HEK293 (cell line): ENCODE measurements around the gene TLCD2.

Source experiments
- ZFP3 ChIP-seq: fragments of 450-650 bp; formaldehyde crosslinking; IDR thresholded peaks from 2 replicates; pipeline ENCODE4 v1.5.1; 2016; ENCODE audit warnings: low read depth, missing biosample characterization, missing genetic modification characterization
- ZNF114 ChIP-seq: fragments of 450-650 bp; formaldehyde crosslinking; IDR thresholded peaks from 2 replicates; pipeline ENCODE4 v1.5.0; 2017; ENCODE audit warnings: missing biosample characterization, missing genetic modification characterization
- ZNF18 ChIP-seq: fragments of 450-650 bp; formaldehyde crosslinking; IDR thresholded peaks from 2 replicates; pipeline ENCODE4 v1.5.1; 2016; ENCODE audit warnings: missing biosample characterization, missing genetic modification characterization
- ZNF24 ChIP-seq: fragments of 450-650 bp; formaldehyde crosslinking; IDR thresholded peaks from 2 replicates; pipeline ENCODE4 v1.5.1; 2016; ENCODE audit warnings: missing biosample characterization, missing genetic modification characterization
- ZNF398 ChIP-seq: fragments of 450-650 bp; formaldehyde crosslinking; IDR thresholded peaks from 2 replicates; pipeline ENCODE4 v1.5.1; 2017; ENCODE audit warnings: missing biosample characterization, missing genetic modification characterization
- ZNF544 ChIP-seq: fragments of 450-650 bp; formaldehyde crosslinking; IDR thresholded peaks from 2 replicates; pipeline ENCODE4 v1.5.0; 2017; ENCODE audit warnings: missing biosample characterization, missing genetic modification characterization
- ZNF610 ChIP-seq: fragments of 450-650 bp; formaldehyde crosslinking; IDR thresholded peaks from 2 replicates; pipeline ENCODE4 v1.5.1; 2016; ENCODE audit warnings: missing biosample characterization, missing genetic modification characterization, borderline replicate concordance
- ZNF747 ChIP-seq: fragments of 450-650 bp; formaldehyde crosslinking; IDR thresholded peaks from 2 replicates; pipeline ENCODE4 v1.5.1; 2016; ENCODE audit warnings: missing biosample characterization, missing genetic modification characterization
- ZNF792 ChIP-seq: fragments of 450-650 bp; formaldehyde crosslinking; IDR thresholded peaks from 2 replicates; pipeline ENCODE4 v1.5.1; 2016; ENCODE audit warnings: missing biosample characterization, missing genetic modification characterization
- TF ChIP-seq, protein P1 (sequence below): fragments of 450-650 bp; formaldehyde crosslinking; IDR thresholded peaks from 2 replicates; pipeline ENCODE4 v1.5.1; 2016; ENCODE audit warnings: missing biosample characterization, missing genetic modification characterization
- TF ChIP-seq, protein P2 (sequence below): fragments of 450-650 bp; formaldehyde crosslinking; IDR thresholded peaks from 2 replicates; pipeline ENCODE4 v1.5.1; 2016; ENCODE audit warnings: missing biosample characterization, missing genetic modification characterization, low read depth

DNA sequence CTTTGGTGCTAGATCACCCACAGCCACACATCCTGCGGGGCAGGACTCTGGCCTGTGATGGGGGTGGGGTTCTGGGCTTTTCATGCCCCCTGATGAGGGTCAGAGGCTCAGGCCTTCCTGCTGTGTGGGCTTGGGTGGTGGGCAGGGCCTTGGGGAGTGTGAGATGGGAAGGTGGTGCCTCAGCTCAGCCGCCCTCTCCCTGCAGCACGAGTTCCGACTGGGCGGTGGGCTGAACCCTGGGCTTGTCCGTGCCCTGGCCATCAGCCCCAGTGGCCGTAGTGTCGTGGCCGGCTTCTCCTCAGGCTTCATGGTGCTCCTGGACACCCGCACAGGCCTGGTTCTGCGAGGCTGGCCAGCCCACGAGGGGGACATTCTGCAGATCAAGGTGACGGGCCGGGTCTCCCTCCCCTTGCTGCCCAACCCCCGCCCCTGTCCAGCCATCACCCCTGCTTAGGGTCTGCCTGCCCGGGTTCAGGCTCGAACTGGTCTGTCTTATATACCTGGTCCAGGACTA, 25.7 kb upstream of the TLCD2 start:
- TF ChIP-seq ZNF114 (no peak), ZFP3 (tag by site-specific recombination) (no peak), ZNF398 (no peak), ZNF792 (tag by site-specific recombination) (no peak), ZNF610 (tag by site-specific recombination) (no peak), ZNF747 (no peak), ZNF24 (no peak), ZNF18 (tag by site-specific recombination) (no peak), ZNF544 (tag by site-specific recombination) (no peak)
- TF ChIP-seq, protein P1, sequence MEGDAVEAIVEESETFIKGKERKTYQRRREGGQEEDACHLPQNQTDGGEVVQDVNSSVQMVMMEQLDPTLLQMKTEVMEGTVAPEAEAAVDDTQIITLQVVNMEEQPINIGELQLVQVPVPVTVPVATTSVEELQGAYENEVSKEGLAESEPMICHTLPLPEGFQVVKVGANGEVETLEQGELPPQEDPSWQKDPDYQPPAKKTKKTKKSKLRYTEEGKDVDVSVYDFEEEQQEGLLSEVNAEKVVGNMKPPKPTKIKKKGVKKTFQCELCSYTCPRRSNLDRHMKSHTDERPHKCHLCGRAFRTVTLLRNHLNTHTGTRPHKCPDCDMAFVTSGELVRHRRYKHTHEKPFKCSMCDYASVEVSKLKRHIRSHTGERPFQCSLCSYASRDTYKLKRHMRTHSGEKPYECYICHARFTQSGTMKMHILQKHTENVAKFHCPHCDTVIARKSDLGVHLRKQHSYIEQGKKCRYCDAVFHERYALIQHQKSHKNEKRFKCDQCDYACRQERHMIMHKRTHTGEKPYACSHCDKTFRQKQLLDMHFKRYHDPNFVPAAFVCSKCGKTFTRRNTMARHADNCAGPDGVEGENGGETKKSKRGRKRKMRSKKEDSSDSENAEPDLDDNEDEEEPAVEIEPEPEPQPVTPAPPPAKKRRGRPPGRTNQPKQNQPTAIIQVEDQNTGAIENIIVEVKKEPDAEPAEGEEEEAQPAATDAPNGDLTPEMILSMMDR (tag by site-specific recombination), result no peak
- TF ChIP-seq, protein P2, sequence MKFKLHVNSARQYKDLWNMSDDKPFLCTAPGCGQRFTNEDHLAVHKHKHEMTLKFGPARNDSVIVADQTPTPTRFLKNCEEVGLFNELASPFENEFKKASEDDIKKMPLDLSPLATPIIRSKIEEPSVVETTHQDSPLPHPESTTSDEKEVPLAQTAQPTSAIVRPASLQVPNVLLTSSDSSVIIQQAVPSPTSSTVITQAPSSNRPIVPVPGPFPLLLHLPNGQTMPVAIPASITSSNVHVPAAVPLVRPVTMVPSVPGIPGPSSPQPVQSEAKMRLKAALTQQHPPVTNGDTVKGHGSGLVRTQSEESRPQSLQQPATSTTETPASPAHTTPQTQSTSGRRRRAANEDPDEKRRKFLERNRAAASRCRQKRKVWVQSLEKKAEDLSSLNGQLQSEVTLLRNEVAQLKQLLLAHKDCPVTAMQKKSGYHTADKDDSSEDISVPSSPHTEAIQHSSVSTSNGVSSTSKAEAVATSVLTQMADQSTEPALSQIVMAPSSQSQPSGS, result no peak
